AG04450 (cell line): Measurements from ENCODE around the gene RUBCN. TPM values are rescaled to one million over a fixed set of nuclear protein-coding genes. Genes with fewer than 3 reads are reported as not detected.

Experiments
- CTCF ChIA-PET: fragments of 300-600, 350-600 bp; formaldehyde crosslinking; extraction: SDS; loops from one replicate; lab custom pipeline; 2022; ENCODE audit warnings: antibody characterized with exemption, inconsistent platforms; lab: Charles Lee
- POLR2A ChIA-PET: fragments of 350-600 bp; formaldehyde crosslinking; extraction: SDS; loops from one replicate; lab custom pipeline; 2021; ENCODE audit warnings: antibody characterized with exemption, inconsistent platforms; lab: Yijun Ruan, JAX
- DNase-seq: peaks from one replicate; pipeline ENCODE4 v3.0.0-alpha.2; 2011; ENCODE audit warnings: low read depth, low spot score
- H3K27ac ChIP-seq: one replicate; pipeline ENCODE4 v1.5.1; 2012; ENCODE audit warnings: low read depth, low read length, control low read depth
- H3K27me3 ChIP-seq: one replicate; pipeline ENCODE4 v1.6.0; 2012; ENCODE audit warnings: low read length; ENCODE audit not compliant: control insufficient read depth, insufficient read depth
- H3K4me3 ChIP-seq: 2 replicates; pipeline ENCODE4 v1.5.1; 2011; ENCODE audit warnings: mild to moderate bottlenecking, low read depth, low read length, control low read depth
- H3K9me3 ChIP-seq: 2 replicates; pipeline ENCODE4 v1.5.1; 2012; ENCODE audit warnings: low read length; ENCODE audit not compliant: control insufficient read depth, insufficient read depth
- CTCF ChIP-seq: IDR thresholded peaks from 2 replicates; pipeline ENCODE4 v1.5.1; 2011; ENCODE audit warnings: low read depth, low read length, control low read depth, inconsistent platforms
- polyA plus RNA-seq: library from polyadenylated mRNA; depleted of rRNA; stranded (reverse); fragments of >200 nt; gene quantifications from 2 replicates; pipeline ENCODE4 v1.2.3, GENCODE V29; 2011

Gene RUBCN
- polyA plus RNA-seq, 1 experiment, result 9.4 TPM

DNA sequence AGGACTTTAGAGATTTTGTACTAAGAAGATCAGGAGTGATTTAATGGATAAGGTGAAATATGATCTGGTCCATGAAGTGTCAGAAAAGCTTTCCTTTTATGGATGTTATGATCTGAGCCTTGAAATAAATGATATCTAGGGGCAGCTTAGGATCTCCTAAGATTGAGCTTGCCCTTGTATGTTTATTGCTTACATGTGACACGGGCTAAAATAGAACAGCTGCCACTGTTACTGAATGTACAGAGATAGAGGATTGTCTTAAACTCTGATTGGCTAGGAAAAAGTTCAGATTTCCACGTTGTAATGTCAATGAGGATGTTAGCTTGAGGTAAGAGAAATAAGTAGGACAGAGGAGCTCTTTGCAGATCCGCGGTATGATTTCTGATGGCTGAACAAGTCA is 21.8 kb upstream of the RUBCN start:
- Histone ChIP-seq H3K9me3 (no peaks in the 10 kb centered on the region), H3K27ac (no peak overlapping the region), H3K27me3 (no peaks in the 10 kb centered on the region), H3K4me3 (no peak overlapping the region)
- TF ChIP-seq CTCF, result no peak
- ChIA-PET POLR2A (no interaction called here), CTCF (no interaction called here)
- no peak for DNase-seq

DNA sequence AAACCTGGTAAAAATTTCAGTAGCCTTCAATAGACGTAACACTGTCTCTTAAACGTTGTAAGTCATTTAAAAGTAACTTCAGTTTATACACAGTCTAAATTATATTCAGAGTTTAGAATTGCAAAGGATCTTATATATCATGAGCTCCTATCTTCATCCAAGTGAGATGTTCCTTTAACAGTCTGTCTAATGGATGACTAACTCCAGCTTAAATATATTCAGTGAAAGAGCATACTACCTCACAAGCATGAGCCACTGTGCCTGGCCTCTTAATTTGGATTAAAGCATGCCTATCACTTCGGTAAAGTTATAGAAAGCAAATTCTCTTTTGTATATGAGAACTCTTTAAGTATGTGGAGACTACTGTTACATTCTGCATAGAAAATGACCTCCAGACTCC is 20.0 kb upstream of the RUBCN start:
- ChIA-PET CTCF (no interaction called here), POLR2A (no interaction called here)
- Histone ChIP-seq H3K9me3 (no peaks in the 10 kb centered on the region), H3K27me3 (no peaks in the 10 kb centered on the region), H3K4me3 (no peak overlapping the region), H3K27ac (no peak overlapping the region)
- TF ChIP-seq CTCF, result no peak
- DNase-seq, result no peak

DNA sequence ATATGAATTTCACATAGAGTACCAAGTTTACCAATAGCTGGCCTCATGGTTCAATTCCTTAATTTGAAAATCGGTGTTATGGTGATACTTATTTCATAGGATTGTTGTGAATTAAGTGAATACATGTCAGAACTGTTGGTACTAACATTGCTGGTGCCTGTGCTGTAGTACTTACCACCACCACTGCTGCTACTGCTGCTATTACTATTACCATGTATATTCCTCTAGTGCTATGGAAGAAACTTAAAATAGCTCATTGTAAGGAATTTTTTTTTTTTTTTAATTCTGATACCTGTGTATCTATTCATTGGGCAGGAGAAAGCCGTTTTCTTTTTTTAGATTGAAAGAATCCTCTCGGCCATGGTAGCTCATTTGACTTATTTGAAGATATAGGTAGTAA is 16.6 kb upstream of the RUBCN start:
- Histone ChIP-seq H3K9me3 (no peaks in the 10 kb centered on the region), H3K27me3 (no peaks in the 10 kb centered on the region), H3K4me3 (no peak overlapping the region), H3K27ac (no peak overlapping the region)
- POLR2A ChIA-PET, result no interaction called here
- CTCF ChIA-PET, result interaction anchor here (0.6 to 1.0 kb wide), 4 partner anchors 24 to 190 kb away, joined by 3 to 4 read pairs (median 3); no protein-coding TSS in a partner anchor
- DNase-seq, result no peak
- TF ChIP-seq CTCF, result peak; percentile 25; the same call in 1 of the 2 replicates

GRCh38 chr3:197752107-197752506 is 15.4 kb upstream of the RUBCN start:
- TF ChIP-seq CTCF, result no peak
- ChIA-PET POLR2A (no interaction called here), CTCF (no interaction called here)
- Histone ChIP-seq H3K9me3 (no peaks in the 10 kb centered on the region), H3K27ac (no peak overlapping the region), H3K27me3 (no peaks in the 10 kb centered on the region), H3K4me3 (peak overlapping the region; percentile 82)
- no peak for DNase-seq

- CTCF ChIA-PET, result interaction anchor here (1.3 kb wide), 1 partner anchor 152 kb away, joined by 4 read pairs; no protein-coding TSS in a partner anchor
- H3K9me3 ChIP-seq, result no peaks in the 10 kb centered on the region
- DNase-seq, result no peak
- no peaks in the 10 kb centered on the region for H3K27me3 ChIP-seq
- H3K4me3 ChIP-seq, result peak overlapping the region; percentile 82
- no peak for TF ChIP-seq CTCF
- POLR2A ChIA-PET, result no interaction called here
- H3K27ac ChIP-seq, result peak overlapping the region; percentile 72
Observed at GRCh38 chr3:197750858-197751737, 14.4 kb upstream of the RUBCN start.
